ENCODE results near the gene KCNE1.
"Not testable (repeated sequence)": the region's sequence is repeated elsewhere in the genome, so short reads cannot be mapped to it uniquely, and the experiment has no call there.

KCNE1 gene

GRCh38 chr21:34511787-34512455, at the start of gene KCNE1:
TSS of gene KCNE1 (minus strand) at chr21:34512210. CDS start at chr21:34449634, 62,576 bp downstream.
- no peak for DNase-seq

- DNase-seq = no peak
Observed at GRCh38 chr21:34561806-34562205, 49.8 kb upstream of the KCNE1 start.

GRCh38 chr21:34560609-34561008, 48.6 kb upstream of the KCNE1 start:
- DNase-seq = no peak

GRCh38 chr21:34560021-34560420, 48.0 kb upstream of the KCNE1 start:
- no peak for DNase-seq

GRCh38 chr21:34559089-34559631, 47.1 kb upstream of the KCNE1 start:
- no peak for DNase-seq

GRCh38 chr21:34558166-34558565, 46.2 kb upstream of the KCNE1 start:
- DNase-seq = no peak

GRCh38 chr21:34557261-34557660, 45.3 kb upstream of the KCNE1 start:
- no peak for DNase-seq

GRCh38 chr21:34554670-34555069, 42.7 kb upstream of the KCNE1 start:
- DNase-seq = not testable (repeated sequence)

- DNase-seq = no peak
Observed at GRCh38 chr21:34554227-34554626, 42.2 kb upstream of the KCNE1 start.

- no peak for DNase-seq
Observed at GRCh38 chr21:34553151-34553952, 41.3 kb upstream of the KCNE1 start.

GRCh38 chr21:34552360-34553098, 40.5 kb upstream of the KCNE1 start:
- DNase-seq = no peak

- no peak for DNase-seq
Observed at GRCh38 chr21:34550182-34550799, 38.3 kb upstream of the KCNE1 start.

GRCh38 chr21:34548781-34549376, 36.9 kb upstream of the KCNE1 start:
- DNase-seq = no peak

GRCh38 chr21:34546542-34546941, 34.5 kb upstream of the KCNE1 start:
- DNase-seq = no peak

- no peak for DNase-seq
Observed at GRCh38 chr21:34545079-34545884, 33.3 kb upstream of the KCNE1 start.

GRCh38 chr21:34544032-34544496, 32.1 kb upstream of the KCNE1 start:
- peak; percentile 8 for DNase-seq

GRCh38 chr21:34543017-34543416, 31.0 kb upstream of the KCNE1 start:
- DNase-seq = no peak

- no peak for DNase-seq
Observed at GRCh38 chr21:34540206-34540605, 28.2 kb upstream of the KCNE1 start.

GRCh38 chr21:34537838-34538237, 25.8 kb upstream of the KCNE1 start:
- no peak for DNase-seq

- DNase-seq = no peak
Observed at GRCh38 chr21:34536820-34537219, 24.8 kb upstream of the KCNE1 start.

GRCh38 chr21:34536311-34536710, 24.3 kb upstream of the KCNE1 start:
- no peak for DNase-seq

All from NCI-H1092 (cell line).